WTC11 (cell line): ENCODE results near the gene UGT2B10. TPM values are rescaled to one million over a fixed set of nuclear protein-coding genes. Genes with fewer than 3 reads are reported as not detected.

Experiments used
- total RNA-seq: library from RNA; stranded (reverse); gene quantifications from 3 replicates; pipeline ENCODE4 v1.2.3, GENCODE V29; 2021

Gene UGT2B10
- total RNA-seq, 1 experiment from 2014 or later: 0.17 TPM

Other genes starting within 250 kb of the UGT2B10 start
- 0.14 to 0.18 TPM in 2 of 3 replicates, not detected in the other for gene UGT2B17, start 239.7 kb upstream of the UGT2B10 start, total RNA-seq
- gene UGT2B15, start 145.3 kb upstream of the UGT2B10 start, total RNA-seq: 0.22 to 0.25 TPM (median 0.25 TPM) in 3 replicates
- gene UGT2A3, start 135.8 kb downstream of the UGT2B10 start, total RNA-seq: 0.09 to 0.11 TPM (median 0.11 TPM) in 3 replicates